ENCODE measurements around the gene NEURL3. TPM values are rescaled to one million over a fixed set of nuclear protein-coding genes. Genes with fewer than 3 reads are reported as not detected.

NEURL3 gene
- total and polyA plus RNA-seq, 2 of the 4 experiments (the other 2 are of a cell fraction), result not detected

DNA sequence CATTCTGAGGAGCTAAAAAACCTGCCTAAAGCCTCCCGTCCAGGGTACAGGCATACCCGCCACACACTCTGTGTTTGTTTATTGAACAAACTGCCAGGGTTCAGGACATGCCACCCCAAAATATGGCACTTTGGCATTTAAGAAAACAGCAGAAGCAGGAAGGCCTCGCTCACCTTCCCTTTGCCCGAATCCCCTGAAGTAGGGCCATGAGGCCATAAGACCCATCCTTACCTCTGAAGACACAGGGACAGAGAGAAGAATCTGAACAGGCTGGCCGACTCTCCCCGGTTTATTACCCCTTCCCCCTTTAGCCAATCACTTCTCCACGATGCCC lies 1.7 kb upstream of the NEURL3 start:
- H3K4me3 ChIP-seq (ENCODE audit: insufficient read depth, low read depth, low read length), result no peak overlapping the region

More for the DNA sequence above, 1.7 kb upstream of the NEURL3 start:
- H3K4me1 ChIP-seq (ENCODE audit: control insufficient read depth, insufficient read depth, low read length), result peaks cover 5% of the 10 kb centered on the region
- no peaks in the 10 kb centered on the region for H4K20me1 ChIP-seq (ENCODE audit: insufficient read depth, low read length)
- TF ChIP-seq, protein P1, sequence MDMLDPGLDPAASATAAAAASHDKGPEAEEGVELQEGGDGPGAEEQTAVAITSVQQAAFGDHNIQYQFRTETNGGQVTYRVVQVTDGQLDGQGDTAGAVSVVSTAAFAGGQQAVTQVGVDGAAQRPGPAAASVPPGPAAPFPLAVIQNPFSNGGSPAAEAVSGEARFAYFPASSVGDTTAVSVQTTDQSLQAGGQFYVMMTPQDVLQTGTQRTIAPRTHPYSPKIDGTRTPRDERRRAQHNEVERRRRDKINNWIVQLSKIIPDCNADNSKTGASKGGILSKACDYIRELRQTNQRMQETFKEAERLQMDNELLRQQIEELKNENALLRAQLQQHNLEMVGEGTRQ (IDR thresholded peaks at IDR 0.05; ENCODE audit: low read depth, low read length), result no peak
- TF ChIP-seq CHD1 (IDR thresholded peaks at IDR 0.05; ENCODE audit: low read depth, low read length), result no peak
- TF ChIP-seq FOS (IDR thresholded peaks at IDR 0.05; ENCODE audit: low read depth, low read length), result no peak
- no peak for TF ChIP-seq SMC3 (IDR thresholded peaks at IDR 0.05; ENCODE audit: low read depth, low read length)
- TF ChIP-seq RFX5 (IDR thresholded peaks at IDR 0.05; ENCODE audit: low read depth, low read length), result no peak
- TF ChIP-seq NFE2L2 (IDR thresholded peaks at IDR 0.05; ENCODE audit: low read depth, low read length), result no peak
- no peak overlapping the region for H3K56ac ChIP-seq (ENCODE audit: extremely low read depth, insufficient read depth, low read length)
- no peak overlapping the region for H4K8ac ChIP-seq (ENCODE audit: low read depth in 2 of 2, low read length in 2 of 2)
- BruUV-seq (replicated peaks), result no TSS peak
- WGBS, 2 experiments (ENCODE audit: extremely low coverage in 2 of 2, insufficient read length in 1 of 2), result 100% methylated on average over 2 of the region's 7 CpGs; no CpG with 5 or more reads in 1 of the 2 experiments
- no peak overlapping the region for H4K5ac ChIP-seq (ENCODE audit: low read depth, low read length)
- in situ Hi-C loops (cut with MboI; ENCODE audit: low sequenced_read_pairs), result loop anchor here (5.0 to 25.0 kb wide), 2 partner anchors 100 to 495 kb away; no protein-coding TSS in a partner anchor
- H3K18ac ChIP-seq (ENCODE audit: low read depth, low read length), result no peak overlapping the region
- H2BK5ac ChIP-seq (ENCODE audit: low read depth, low read length, poor library complexity, severe bottlenecking), result no peak overlapping the region
- no peak overlapping the region for H3K23ac ChIP-seq (ENCODE audit: low read depth, low read length)
- no peak overlapping the region for H2AFZ ChIP-seq (replicated peaks; ENCODE audit: low read length, poor library complexity)
- H3K4ac ChIP-seq (ENCODE audit: low read depth, low read length), result no peak overlapping the region
- H3K9me1 ChIP-seq (ENCODE audit: insufficient read depth, low read length), result no peaks in the 10 kb centered on the region
- intact Hi-C loops (cut with micrococcal nuclease), result no loop called here
- no peak overlapping the region for H3K4me2 ChIP-seq (ENCODE audit: low read depth, low read length)
- DNase-seq (no peak), ATAC-seq (ENCODE audit: low read depth) (no peak)
- no peak overlapping the region for H2AK9ac ChIP-seq (replicated peaks; ENCODE audit: low read depth, low read length, poor library complexity)
- H2AK5ac ChIP-seq (ENCODE audit: low read depth, low read length), result no peak overlapping the region
- no peaks in the 10 kb centered on the region for H3K79me1 ChIP-seq (ENCODE audit: low read depth in 1 of 2, low read length in 2 of 2)
- dilution Hi-C loops (cut with HindIII; ENCODE audit: low sequenced_read_pairs, unreplicated experiment), result no loop called here
- H4K91ac ChIP-seq (ENCODE audit: insufficient read depth, low read depth, low read length), result no peak overlapping the region
- H3K36me3 ChIP-seq (ENCODE audit: control insufficient read depth, insufficient read depth, low read length), result no peaks in the 10 kb centered on the region
- no peak overlapping the region for H3K14ac ChIP-seq (replicated peaks; ENCODE audit: low read depth, low read length)
- H2BK120ac ChIP-seq (ENCODE audit: low read depth, low read length), result no peak overlapping the region
- H3K9ac ChIP-seq (ENCODE audit: low read depth, low read length), result no peak overlapping the region
- ChIA-PET POLR2A (ENCODE audit: unreplicated experiment) (no interaction called here), CTCF (no interaction called here)
- no peak overlapping the region for H3K27ac ChIP-seq (ENCODE audit: insufficient read depth, low read length)
- no peak overlapping the region for H2BK15ac ChIP-seq (ENCODE audit: low read depth, low read length)
- no peak overlapping the region for H2BK20ac ChIP-seq (ENCODE audit: low read depth, low read length)
- H3K9me3 ChIP-seq (ENCODE audit: control insufficient read depth, insufficient read depth, low read length), result no peaks in the 10 kb centered on the region
- H3K27me3 ChIP-seq (ENCODE audit: control insufficient read depth, insufficient read depth, low read length), result peaks cover 30% of the 10 kb centered on the region
